IMR-90 (cell line): Measurements from ENCODE around the gene NBEAL1.

Experiments
- BHLHE40 ChIP-seq: fragments of 150-350 bp; IDR thresholded peaks from 2 replicates; pipeline ENCODE4 v1.6.1; 2016; ENCODE audit warnings: mild to moderate bottlenecking, low read depth, low read length
- CEBPB ChIP-seq: IDR thresholded peaks from 2 replicates; pipeline ENCODE4 v1.6.1; 2012; ENCODE audit warnings: low read depth, low read length, improper control_type of control experiment
- CTCF ChIP-seq: conservative IDR thresholded peaks from 2 replicates; pipeline ENCODE4 v1.5.1; 2012; ENCODE audit warnings: mild to moderate bottlenecking, low read depth, low read length, improper control_type of control experiment
- FOS ChIP-seq: fragments of 150-350 bp; IDR thresholded peaks from 2 replicates; pipeline ENCODE4 v1.6.1; 2016; ENCODE audit warnings: low read depth, low read length

DNA sequence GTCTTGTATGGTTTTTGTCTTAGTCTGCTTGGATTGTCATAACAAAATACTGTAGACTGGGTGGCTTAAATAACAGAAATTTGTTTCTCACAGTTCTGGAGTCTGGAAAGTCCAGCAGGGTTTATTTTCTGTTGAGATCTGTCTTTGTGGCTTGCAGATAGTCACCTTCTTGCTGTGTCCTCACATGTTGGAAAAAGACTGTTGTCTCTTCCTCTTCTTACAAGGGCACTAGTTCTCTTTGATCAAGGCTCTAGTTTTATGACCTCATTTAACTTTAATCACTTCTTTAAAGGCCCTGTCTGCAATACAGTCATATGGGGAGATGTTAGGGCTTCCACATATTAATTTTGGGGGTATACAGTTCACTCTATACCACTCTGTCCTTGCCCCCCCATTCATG, 56.5 kb downstream of the NBEAL1 start:
- no peak for TF ChIP-seq CEBPB
- TF ChIP-seq CTCF: no peak
- TF ChIP-seq FOS: no peak
- TF ChIP-seq BHLHE40: no peak
